SK-N-SH (cell line): ENCODE results near the gene SPATA33.
A peak's percentile ranks its signal among the peaks of the same experiment; 100 is the strongest.

Experiments used
- EP300 ChIP-seq, 2 experiments: IDR thresholded peaks; 2 replicates each; pipeline versions ENCODE4 v1.4.0 to v1.6.1; 2012; ENCODE audit warnings: borderline replicate concordance in 1 of 2, low read depth in 1 of 2, low read length in 1 of 2
- FOSL2 ChIP-seq: IDR thresholded peaks from 2 replicates; pipeline ENCODE4 v1.4.0; 2012; ENCODE audit warnings: low read depth, mild to moderate bottlenecking, moderate library complexity, borderline replicate concordance
- GABPA ChIP-seq: IDR thresholded peaks from 2 replicates; pipeline ENCODE4 v1.4.0; 2012; ENCODE audit warnings: low read depth, mild to moderate bottlenecking
- MXI1 ChIP-seq: IDR thresholded peaks from 2 replicates; pipeline ENCODE4 v1.6.1; 2012; ENCODE audit warnings: mild to moderate bottlenecking, low read depth, low read length, improper control_type of control experiment
- POLR2AphosphoS5 ChIP-seq: IDR thresholded peaks from 2 replicates; pipeline ENCODE4 v1.6.1; 2012; ENCODE audit warnings: low read depth, low read length
- RFX5 ChIP-seq: IDR thresholded peaks from 2 replicates; pipeline ENCODE4 v1.6.1; 2012; ENCODE audit warnings: mild to moderate bottlenecking, improper control_type of control experiment, low read length
- USF1 ChIP-seq: IDR thresholded peaks from 2 replicates; pipeline ENCODE4 v1.4.0; 2012; ENCODE audit warnings: low read depth, borderline replicate concordance
- USF2 ChIP-seq: fragments of 150-350 bp; IDR thresholded peaks from 2 replicates; pipeline ENCODE4 v1.6.1; 2017; ENCODE audit warnings: antibody characterized with exemption, low read length, low read depth, borderline replicate concordance
- YY1 ChIP-seq: IDR thresholded peaks from 2 replicates; pipeline ENCODE4 v1.4.0; 2012; ENCODE audit warnings: low read depth, mild to moderate bottlenecking
- TF ChIP-seq, protein P1 (sequence below): IDR thresholded peaks from 2 replicates; pipeline ENCODE4 v1.6.1; 2012; ENCODE audit warnings: mild to moderate bottlenecking, low read depth, low read length, moderate library complexity
- TF ChIP-seq, protein P2 (sequence below): fragments of 200-600 bp; sonication (generic); IDR thresholded peaks from 2 replicates; pipeline ENCODE4 v1.6.1; 2017; ENCODE audit warnings: antibody characterized with exemption, mild to moderate bottlenecking, moderate library complexity

GRCh38 chr16:89700649-89701424 lies 43.2 kb downstream of the SPATA33 start:
- TF ChIP-seq EP300 (IDR thresholded peaks at IDR 0.05; ENCODE audit: borderline replicate concordance in 1 of 2, low read depth in 1 of 2, low read length in 1 of 2): no peak
- TF ChIP-seq, protein P1, sequence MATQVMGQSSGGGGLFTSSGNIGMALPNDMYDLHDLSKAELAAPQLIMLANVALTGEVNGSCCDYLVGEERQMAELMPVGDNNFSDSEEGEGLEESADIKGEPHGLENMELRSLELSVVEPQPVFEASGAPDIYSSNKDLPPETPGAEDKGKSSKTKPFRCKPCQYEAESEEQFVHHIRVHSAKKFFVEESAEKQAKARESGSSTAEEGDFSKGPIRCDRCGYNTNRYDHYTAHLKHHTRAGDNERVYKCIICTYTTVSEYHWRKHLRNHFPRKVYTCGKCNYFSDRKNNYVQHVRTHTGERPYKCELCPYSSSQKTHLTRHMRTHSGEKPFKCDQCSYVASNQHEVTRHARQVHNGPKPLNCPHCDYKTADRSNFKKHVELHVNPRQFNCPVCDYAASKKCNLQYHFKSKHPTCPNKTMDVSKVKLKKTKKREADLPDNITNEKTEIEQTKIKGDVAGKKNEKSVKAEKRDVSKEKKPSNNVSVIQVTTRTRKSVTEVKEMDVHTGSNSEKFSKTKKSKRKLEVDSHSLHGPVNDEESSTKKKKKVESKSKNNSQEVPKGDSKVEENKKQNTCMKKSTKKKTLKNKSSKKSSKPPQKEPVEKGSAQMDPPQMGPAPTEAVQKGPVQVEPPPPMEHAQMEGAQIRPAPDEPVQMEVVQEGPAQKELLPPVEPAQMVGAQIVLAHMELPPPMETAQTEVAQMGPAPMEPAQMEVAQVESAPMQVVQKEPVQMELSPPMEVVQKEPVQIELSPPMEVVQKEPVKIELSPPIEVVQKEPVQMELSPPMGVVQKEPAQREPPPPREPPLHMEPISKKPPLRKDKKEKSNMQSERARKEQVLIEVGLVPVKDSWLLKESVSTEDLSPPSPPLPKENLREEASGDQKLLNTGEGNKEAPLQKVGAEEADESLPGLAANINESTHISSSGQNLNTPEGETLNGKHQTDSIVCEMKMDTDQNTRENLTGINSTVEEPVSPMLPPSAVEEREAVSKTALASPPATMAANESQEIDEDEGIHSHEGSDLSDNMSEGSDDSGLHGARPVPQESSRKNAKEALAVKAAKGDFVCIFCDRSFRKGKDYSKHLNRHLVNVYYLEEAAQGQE: no peak
- TF ChIP-seq, protein P2, sequence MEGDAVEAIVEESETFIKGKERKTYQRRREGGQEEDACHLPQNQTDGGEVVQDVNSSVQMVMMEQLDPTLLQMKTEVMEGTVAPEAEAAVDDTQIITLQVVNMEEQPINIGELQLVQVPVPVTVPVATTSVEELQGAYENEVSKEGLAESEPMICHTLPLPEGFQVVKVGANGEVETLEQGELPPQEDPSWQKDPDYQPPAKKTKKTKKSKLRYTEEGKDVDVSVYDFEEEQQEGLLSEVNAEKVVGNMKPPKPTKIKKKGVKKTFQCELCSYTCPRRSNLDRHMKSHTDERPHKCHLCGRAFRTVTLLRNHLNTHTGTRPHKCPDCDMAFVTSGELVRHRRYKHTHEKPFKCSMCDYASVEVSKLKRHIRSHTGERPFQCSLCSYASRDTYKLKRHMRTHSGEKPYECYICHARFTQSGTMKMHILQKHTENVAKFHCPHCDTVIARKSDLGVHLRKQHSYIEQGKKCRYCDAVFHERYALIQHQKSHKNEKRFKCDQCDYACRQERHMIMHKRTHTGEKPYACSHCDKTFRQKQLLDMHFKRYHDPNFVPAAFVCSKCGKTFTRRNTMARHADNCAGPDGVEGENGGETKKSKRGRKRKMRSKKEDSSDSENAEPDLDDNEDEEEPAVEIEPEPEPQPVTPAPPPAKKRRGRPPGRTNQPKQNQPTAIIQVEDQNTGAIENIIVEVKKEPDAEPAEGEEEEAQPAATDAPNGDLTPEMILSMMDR: peak; percentile 28
- no peak for TF ChIP-seq GABPA
- TF ChIP-seq USF1: no peak
- TF ChIP-seq USF2: no peak
- no peak for TF ChIP-seq MXI1
- TF ChIP-seq POLR2AphosphoS5: no peak
- TF ChIP-seq RFX5: no peak
- TF ChIP-seq YY1: no peak
- no peak for TF ChIP-seq FOSL2
